Heart left ventricle (tissue), 16 donors: Measurements from ENCODE around the gene TRAF7. TPM values are rescaled to one million over a fixed set of nuclear protein-coding genes. Genes with fewer than 3 reads are reported as not detected.

Experiments used
- ATAC-seq, 4 donors: fragments of 200-7000 bp; cut with Tn5 transposase; one replicate each; pipeline ENCODE4 v1.9.1; 2020 to 2022; ENCODE audit warnings: moderate library complexity in 4 of 4, mild to moderate bottlenecking in 3 of 4, moderate number of reproducible peaks in 1 of 4
- DNase-seq, 5 donors: peaks; one replicate each; pipeline ENCODE4 v3.0.0-alpha.2; 2020
- H3K27ac ChIP-seq, 12 donors: fragments of 200-600 bp; sonication (generic) in 4 of 12; one replicate each; pipeline versions ENCODE4 v1.5.0 to v1.8.0; 2016 to 2022; ENCODE audit warnings: mild to moderate bottlenecking in 2 of 12
- H3K27me3 ChIP-seq, 9 donors: fragments of 200-600 bp; sonication (generic) in 2 of 9; one replicate each; pipeline versions ENCODE4 v1.5.1 to v1.8.0; 2016 to 2022; ENCODE audit warnings: mild to moderate bottlenecking in 3 of 9
- H3K36me3 ChIP-seq, 9 donors: fragments of 200-600 bp; sonication (generic) in 2 of 9; one replicate each; pipeline versions ENCODE4 v1.5.0 to v1.8.0; 2018 to 2022; ENCODE audit warnings: mild to moderate bottlenecking in 2 of 9
- H3K4me1 ChIP-seq, 12 donors: fragments of 200-600 bp; sonication (generic) in 4 of 12; one replicate each; pipeline versions ENCODE4 v1.5.0 to v1.8.0; 2016 to 2022; ENCODE audit warnings: mild to moderate bottlenecking in 3 of 12
- H3K4me3 ChIP-seq, 12 donors: fragments of 200-600 bp; sonication (generic) in 4 of 12; one replicate each; pipeline versions ENCODE4 v1.5.0 to v1.8.0; 2017 to 2022; ENCODE audit warnings: mild to moderate bottlenecking in 9 of 12, moderate library complexity in 4 of 12
- H3K9me3 ChIP-seq, 12 donors: fragments of 200-600 bp; sonication (generic) in 4 of 12; one replicate each; pipeline versions ENCODE4 v1.5.0 to v1.8.0; 2016 to 2022; ENCODE audit warnings: mild to moderate bottlenecking in 1 of 12
- CTCF ChIP-seq, 12 donors: fragments of 200-600 bp; sonication (generic) in 4 of 12; IDR thresholded peaks; one replicate each; pipeline versions ENCODE4 v1.5.0 to v1.8.0; 2018 to 2022; ENCODE audit warnings: antibody characterized with exemption in 12 of 12, mild to moderate bottlenecking in 5 of 12
- POLR2A ChIP-seq, 2 donors: fragments of 450-650 bp; IDR thresholded peaks; one replicate each; pipeline ENCODE4 v1.6.1; 2017; ENCODE audit warnings: antibody characterized with exemption in 2 of 2, mild to moderate bottlenecking in 2 of 2, moderate library complexity in 2 of 2
- WGBS, 4 donors: extraction: QIAGEN DNeasy Blood & Tissue Kit in 2 of 4; methylation state at CpG; one replicate each; pipeline versions ENCODE4 v1.1.5 to v1.1.7; 2013 to 2018; 5-methylcytosine and 5-hydroxymethylcytosine counted together
- intact Hi-C, 10 donors: fragments of 100-400 bp; cut with DNase I; formaldehyde crosslinking; loops; one replicate each; pipeline versions ENCODE4 v1.11.1 to v1.14.2; 2022
- polyA plus RNA-seq, 2 donors: library from polyadenylated mRNA; stranded (reverse); fragments of 200-250 nt; gene quantifications; one replicate each; pipeline ENCODE4 v1.2.3, GENCODE V29; 2013
- total RNA-seq, 9 donors: library from RNA; depleted of rRNA in 2 of 9; stranded (reverse); fragments of >200 nt in 2 of 9; fragmentation: NEBNext Ultra II Directional in 3 of 9; extraction: Animal tissue kit (Norgen Biotek cat#: 25700) in 3 of 9; gene quantifications; one replicate each; pipeline versions ENCODE4 v1.1.0 to v1.2.4, GENCODE V29; 2016 to 2023
- donor health status: ischemic (EF 13 %, LVEDD 7.1; RV severe dilation, severe dysfunction).
- donor health status: healthy with polysubstance abuse.
- donor health status: DM: no; HTN: yes; CAD: no.
- donor health status: DM: no; HTN: no; CAD: no.
- donor health status: ischemic (EF 25% LVEDD 6.9; RV normal size, moderate dysfunction).
- donor health status: ischemic (EF 25% LVEDD 5.7; RV mildly dilated, moderate dysfunction).
- donor health status: healthy.
- donor health status: DM: yes; HTN: yes; CAD: no.
- donor health status: ischemic (EF 35%, LVEDD 5.7; RV mildly dilated, moderate dysfunction).
- donor health status: nonischemic (EF 11% LVEDD 7.7; RV severe dilation, severe dysfunction).
- donor health status: DM: yes; HTN: yes; CAD: no.
- donor health status: PGD.
- donor health status: ischemic (EF 29% LVEDD 5.4; RV normal size, mild dysfunction).
- donor health status: nonischemic (EF 23%, LVEDD 6.1; RV moderate dilation, normal function).

The TRAF7 gene
- total and polyA plus RNA-seq, 11 donors, result 12.2 to 40.2 (median 27.0) TPM

GRCh38 chr16:2167068-2167638 is 11.6 kb downstream of the TRAF7 start:
- WGBS, 4 donors, result 92 to 94% (median 93%) methylated on average over 13 to 18 of the region's 18 CpGs
- TF ChIP-seq CTCF (IDR thresholded peaks at IDR 0.05), result no peak
- TF ChIP-seq POLR2A (IDR thresholded peaks at IDR 0.05), result no peak
- no peak for ATAC-seq
- intact Hi-C loops, result loop anchor here in 1 of 10 donors (10.0 kb wide), 1 partner anchor 258 kb away; the partner anchor contains the start of gene CCNF
- DNase-seq, result no peak
- no peak overlapping the region for H3K4me3 ChIP-seq
- no peak overlapping the region for H3K27ac ChIP-seq
- H3K27me3 ChIP-seq, result no peaks in the 10 kb centered on the region
- H3K9me3 ChIP-seq, result no peaks in the 10 kb centered on the region
- H3K4me1 ChIP-seq, result peaks cover 0 to 7% (median 0%) of the 10 kb centered on the region in 12 donors
- peaks cover 0 to 61% (median 19%) of the 10 kb centered on the region in 9 donors for H3K36me3 ChIP-seq

GRCh38 chr16:2170080-2170479 is 14.5 kb downstream of the TRAF7 start:
- Histone ChIP-seq H3K27ac (peak overlapping the region in 7 of 12 donors; percentile 13 to 73 (median 41)), H3K4me1 (peaks cover 0 to 7% (median 0%) of the 10 kb centered on the region in 12 donors), H3K36me3 (peaks cover 0 to 87% (median 42%) of the 10 kb centered on the region in 9 donors), H3K9me3 (no peaks in the 10 kb centered on the region), H3K4me3 (peak overlapping the region in 7 of 12 donors; percentile 17 to 48 (median 25)), H3K27me3 (no peaks in the 10 kb centered on the region)
- 68 to 75% (median 72%) methylated on average over 14 to 18 of the region's 18 CpGs for WGBS, 4 donors
- ATAC-seq (peak in 2 of 4 donors; percentile 4 to 47), DNase-seq (no peak)
- intact Hi-C loops, result no loop called here
- TF ChIP-seq POLR2A (IDR thresholded peaks at IDR 0.05) (no peak), CTCF (IDR thresholded peaks at IDR 0.05) (no peak)

- no peak for ATAC-seq
- peaks cover 0 to 93% (median 49%) of the 10 kb centered on the region in 9 donors for H3K36me3 ChIP-seq
- TF ChIP-seq CTCF (IDR thresholded peaks at IDR 0.05), result no peak
- no peak for TF ChIP-seq POLR2A (IDR thresholded peaks at IDR 0.05)
- peak overlapping the region in 9 of 12 donors; percentile 5 to 48 (median 24) for H3K4me3 ChIP-seq
- WGBS, 4 donors, result 89 to 96% (median 92%) methylated on average over 20 to 47 of the region's 47 CpGs
- H3K9me3 ChIP-seq, result no peaks in the 10 kb centered on the region
- peak overlapping the region in 4 of 12 donors; percentile 13 to 73 (median 50) for H3K27ac ChIP-seq
- peaks cover 0 to 7% (median 0%) of the 10 kb centered on the region in 12 donors for H3K4me1 ChIP-seq
- DNase-seq, result no peak
- H3K27me3 ChIP-seq, result no peaks in the 10 kb centered on the region
- intact Hi-C loops, result no loop called here
Measured at GRCh38 chr16:2170587-2171435, 15.2 kb downstream of the TRAF7 start.

- intact Hi-C loops, result no loop called here
- Histone ChIP-seq H3K36me3 (peaks cover 0 to 94% (median 51%) of the 10 kb centered on the region in 9 donors), H3K27me3 (no peaks in the 10 kb centered on the region), H3K4me1 (peaks cover 0 to 7% (median 0%) of the 10 kb centered on the region in 12 donors), H3K4me3 (no peak overlapping the region), H3K27ac (no peak overlapping the region), H3K9me3 (no peaks in the 10 kb centered on the region)
- no peak for TF ChIP-seq CTCF (IDR thresholded peaks at IDR 0.05)
- no peak for TF ChIP-seq POLR2A (IDR thresholded peaks at IDR 0.05)
- WGBS, 4 donors, result 95 to 98% (median 97%) methylated on average over 23 to 28 of the region's 28 CpGs
- ATAC-seq (no peak), DNase-seq (no peak)
Measured at GRCh38 chr16:2171601-2172178, 16.1 kb downstream of the TRAF7 start.
